H1 (cell line): ENCODE data around the gene RASGRP1. TPM values are rescaled to one million over a fixed set of nuclear protein-coding genes. Genes with fewer than 3 reads are reported as not detected.

Experiments used
- CTCF ChIA-PET: fragments of 300-600 bp; sonication (Branson Sonifier 250); formaldehyde crosslinking; loops from one replicate; lab custom pipeline; 2021; ENCODE audit not compliant: partially characterized antibody; lab: Charles Lee
- POLR2A ChIA-PET: fragments of 300-600 bp; sonication (Branson Sonifier 250); formaldehyde crosslinking; loops from one replicate; lab custom pipeline; 2021; ENCODE audit warnings: inconsistent platforms; ENCODE audit not compliant: partially characterized antibody; lab: Charles Lee
- DNase-seq, 2 experiments: peaks; one replicate each; pipeline versions ENCODE4 v3.0.0 to v3.0.0-alpha.2; 2010 to 2022; ENCODE audit warnings: low spot score in 2 of 2, low read depth in 1 of 2, mixed read lengths in 1 of 2
- FAIRE-seq: peaks from 2 replicates; lab custom pipeline; 2011; peaks lifted over from hg19 to GRCh38; lab: Jason Lieb, UNC
- H2AFZ ChIP-seq: 2 replicates; pipeline ENCODE4 v1.8.1; 2012; ENCODE audit warnings: low read length, inconsistent platforms
- H2AK5ac ChIP-seq: 2 replicates; pipeline ENCODE4 v1.6.1; 2013; ENCODE audit warnings: low read depth, low read length
- H2BK120ac ChIP-seq: replicated peaks from 2 replicates; pipeline ENCODE3; 2013; ENCODE audit warnings: low read depth, low read length, inconsistent platforms
- H2BK12ac ChIP-seq: 2 replicates; pipeline ENCODE4 v1.6.1; 2013; ENCODE audit warnings: low read depth, low read length
- H2BK15ac ChIP-seq: 2 replicates; pipeline ENCODE4 v1.6.1; 2013; ENCODE audit warnings: low read length
- H2BK20ac ChIP-seq: 2 replicates; pipeline ENCODE4 v1.6.1; 2013; ENCODE audit warnings: low read length
- H2BK5ac ChIP-seq: 2 replicates; pipeline ENCODE4 v1.6.1; 2013; ENCODE audit warnings: low read depth, low read length
- H3K14ac ChIP-seq: 2 replicates; pipeline ENCODE4 v1.6.1; 2013; ENCODE audit warnings: inconsistent platforms; ENCODE audit not compliant: insufficient read length
- H3K18ac ChIP-seq: 2 replicates; pipeline ENCODE4 v1.6.1; 2013; ENCODE audit warnings: low read length; ENCODE audit errors: extremely low read depth
- H3K23ac ChIP-seq: 2 replicates; pipeline ENCODE4 v1.6.1; 2013; ENCODE audit warnings: inconsistent platforms; ENCODE audit not compliant: insufficient read length
- H3K23me2 ChIP-seq: 2 replicates; pipeline ENCODE4 v1.6.1; 2013; ENCODE audit warnings: low read depth, low read length
- H3K27ac ChIP-seq: 2 replicates; pipeline ENCODE4 v1.6.1; 2011; ENCODE audit warnings: low read depth, low read length, inconsistent platforms
- H3K27me3 ChIP-seq, 4 experiments: replicated peaks in 1 of 4; 1 replicate in 1 of 4; 2 replicates in 3 of 4; pipeline versions ENCODE4 v1.6.1 to v1.8.1; 2011 to 2013; ENCODE audit warnings: low read length in 3 of 4, mild to moderate bottlenecking in 3 of 4, inconsistent platforms in 2 of 4, mixed read lengths in 2 of 4, moderate library complexity in 1 of 4; ENCODE audit not compliant: control insufficient read depth in 3 of 4, insufficient read depth in 3 of 4; ENCODE audit errors: extremely low read depth in 1 of 4
- H3K36me3 ChIP-seq, 4 experiments: 2 replicates each; pipeline versions ENCODE4 v1.6.1 to v1.8.1; 2011 to 2013; ENCODE audit warnings: mild to moderate bottlenecking in 4 of 4, low read length in 3 of 4, moderate library complexity in 2 of 4, control low read depth in 1 of 4, inconsistent platforms in 1 of 4; ENCODE audit not compliant: insufficient read depth in 4 of 4, control insufficient read depth in 2 of 4
- H3K4ac ChIP-seq: replicated peaks from 2 replicates; pipeline ENCODE3; 2013; ENCODE audit warnings: low read length, low read depth, mixed read lengths, inconsistent platforms; ENCODE audit not compliant: insufficient read length
- H3K4me1 ChIP-seq, 4 experiments: replicated peaks in 1 of 4; 1 replicate in 1 of 4; 2 replicates in 3 of 4; pipeline versions ENCODE4 v1.6.1 to v1.8.1; 2011 to 2013; ENCODE audit warnings: low read length in 3 of 4, inconsistent platforms in 2 of 4, mixed read lengths in 1 of 4; ENCODE audit not compliant: insufficient read depth in 4 of 4, control insufficient read depth in 3 of 4
- H3K4me2 ChIP-seq, 2 experiments: 2 replicates each; pipeline versions ENCODE4 v1.6.1 to v1.8.1; 2011 to 2013; ENCODE audit warnings: low read depth in 2 of 2, low read length in 2 of 2, control low read depth in 1 of 2, inconsistent platforms in 1 of 2, mild to moderate bottlenecking in 1 of 2; ENCODE audit not compliant: insufficient read depth in 1 of 2
- H3K4me3 ChIP-seq, 4 experiments: fragments of 200-600, 300-600 bp in 1 of 4; sonication (generic), shearing (Covaris generic), sonication (Bioruptor Twin) in 1 of 4; 2 replicates each; pipeline versions ENCODE4 v1.5.1 to v1.8.1; 2011 to 2016; ENCODE audit warnings: low read length in 4 of 4, low read depth in 3 of 4, control low read depth in 2 of 4, inconsistent platforms in 2 of 4, mild to moderate bottlenecking in 2 of 4, mixed read lengths in 1 of 4, moderate library complexity in 1 of 4; ENCODE audit not compliant: insufficient read depth in 2 of 4; ENCODE audit errors: extremely low read depth in 1 of 4
- H3K56ac ChIP-seq: replicated peaks from 2 replicates; pipeline ENCODE3; 2013; ENCODE audit warnings: low read depth, mild to moderate bottlenecking, mixed read lengths, low read length, inconsistent platforms; ENCODE audit not compliant: insufficient read length
- H3K79me1 ChIP-seq: 2 replicates; pipeline ENCODE4 v1.6.1; 2013; ENCODE audit warnings: low read depth, low read length, control low read depth
- H3K79me2 ChIP-seq, 2 experiments: 2 replicates each; pipeline versions ENCODE4 v1.6.1 to v1.8.1; 2012 to 2013; ENCODE audit warnings: low read length in 2 of 2, mild to moderate bottlenecking in 2 of 2, inconsistent platforms in 1 of 2; ENCODE audit not compliant: insufficient read depth in 2 of 2, control insufficient read depth in 1 of 2
- H3K9ac ChIP-seq, 4 experiments: replicated peaks in 1 of 4; 1 replicate in 1 of 4; 2 replicates in 3 of 4; pipeline versions ENCODE4 v1.6.1 to v1.8.1; 2011 to 2013; ENCODE audit warnings: low read depth in 3 of 4, low read length in 3 of 4, control low read depth in 2 of 4, mild to moderate bottlenecking in 2 of 4, moderate library complexity in 2 of 4, inconsistent platforms in 1 of 4; ENCODE audit errors: extremely low read depth in 1 of 4
- H3K9me3 ChIP-seq, 2 experiments: 2 replicates each; pipeline versions ENCODE4 v1.6.1 to v1.8.1; 2012 to 2013; ENCODE audit warnings: mild to moderate bottlenecking in 2 of 2, moderate library complexity in 2 of 2, control low read depth in 1 of 2, inconsistent platforms in 1 of 2, low read depth in 1 of 2, low read length in 1 of 2, mixed read lengths in 1 of 2; ENCODE audit not compliant: insufficient read depth in 2 of 2
- H4K20me1 ChIP-seq, 2 experiments: replicated peaks in 1 of 2; 2 replicates each; pipeline versions ENCODE3 to v1.8.1; 2011 to 2013; ENCODE audit warnings: inconsistent platforms in 2 of 2, low read length in 2 of 2, mild to moderate bottlenecking in 1 of 2; ENCODE audit not compliant: insufficient read depth in 2 of 2, control insufficient read depth in 1 of 2
- H4K5ac ChIP-seq: 2 replicates; pipeline ENCODE4 v1.6.1; 2013; ENCODE audit warnings: low read length, low read depth, mixed read lengths, inconsistent platforms; ENCODE audit not compliant: insufficient read length
- H4K8ac ChIP-seq: 2 replicates; pipeline ENCODE4 v1.8.0; 2013; ENCODE audit warnings: mild to moderate bottlenecking, moderate library complexity, low read length, inconsistent platforms; ENCODE audit not compliant: insufficient read depth; ENCODE audit errors: extremely low read depth
- H4K91ac ChIP-seq: replicated peaks from 2 replicates; pipeline ENCODE3; 2013; ENCODE audit warnings: low read length, mixed read lengths, inconsistent platforms; ENCODE audit not compliant: insufficient read length
- CTCF ChIP-seq, 3 experiments: IDR thresholded peaks; 1 replicate in 2 of 3; 2 replicates in 1 of 3; pipeline versions ENCODE4 v1.5.1 to v1.6.1; 2011; ENCODE audit warnings: low read length in 3 of 3, mild to moderate bottlenecking in 3 of 3, inconsistent platforms in 2 of 3, low read depth in 1 of 3, moderate library complexity in 1 of 3; ENCODE audit not compliant: insufficient read depth in 1 of 3; ENCODE audit errors: control extremely low read depth in 1 of 3
- NANOG ChIP-seq: IDR thresholded peaks from 2 replicates; pipeline ENCODE4 v1.6.1; 2011; ENCODE audit warnings: low read length, low read depth, mild to moderate bottlenecking, inconsistent platforms; ENCODE audit not compliant: insufficient read depth, poor library complexity, severe bottlenecking
- RAD21 ChIP-seq, 2 experiments: IDR thresholded peaks in 1 of 2; conservative IDR thresholded peaks in 1 of 2; 2 replicates each; pipeline ENCODE4 v1.6.1; 2011; ENCODE audit warnings: low read depth in 2 of 2, low read length in 2 of 2, improper control_type of control experiment in 1 of 2, inconsistent platforms in 1 of 2, mild to moderate bottlenecking in 1 of 2, moderate library complexity in 1 of 2
- WGBS, 2 experiments: shearing (Covaris generic) in 1 of 2; methylation state at CpG; one replicate each; pipeline versions ENCODE4 v1.1.6 to v1.1.7; 2013 to 2015; ENCODE audit warnings: low lambda C conversion rate in 2 of 2, mixed read lengths in 2 of 2, inconsistent platforms in 1 of 2, low coverage in 1 of 2, missing lambda C conversion rate in 1 of 2; ENCODE audit not compliant: insufficient replicate concordance in 2 of 2, insufficient coverage in 1 of 2, insufficient read length in 1 of 2; ENCODE audit errors: extremely low coverage in 1 of 2, missing lambda C conversion rate in 1 of 2; 5-methylcytosine and 5-hydroxymethylcytosine counted together
- polyA plus RNA-seq, 7 experiments: library from polyadenylated mRNA; depleted of rRNA in 3 of 7; stranded (reverse) in 5 of 7; unstranded in 2 of 7; fragments of >200 nt in 5 of 7; fragments of 200-250 nt in 2 of 7; gene quantifications; 1 replicate in 5 of 7; 2 replicates in 1 of 7; 4 replicates in 1 of 7; pipeline versions ENCODE4 v1.2.1 to v1.2.3, GENCODE V29; 2011 to 2013; ENCODE audit warnings: missing spikeins in 2 of 7, mixed read lengths in 2 of 7
- total RNA-seq: library from RNA; stranded (reverse); fragmentation: NEBNext Ultra II Directional; extraction: Animal tissue kit (Norgen Biotek cat#: 25700); gene quantifications from 2 replicates; pipeline ENCODE4 v1.2.1, GENCODE V29; 2021

Gene RASGRP1
- total and polyA plus RNA-seq, 2 of the 8 experiments (the other 6 are each of a cell fraction or from before 2014, with no cell fraction given), result 1.1 to 2.1 TPM

- Histone ChIP-seq H3K79me2 (no peaks in the 10 kb centered on the region), H3K4ac (no peak overlapping the region), H2BK120ac (no peak overlapping the region)
- peak in 1 of 2 experiments; percentile 26; a peak in 1 of 4 replicates for TF ChIP-seq RAD21 (IDR thresholded peaks at IDR 0.05 in 1 of 2, conservative IDR thresholded peaks at IDR 0.05 in 1 of 2; ENCODE audit: low read depth in 2 of 2, low read length in 2 of 2)
- TF ChIP-seq CTCF (IDR thresholded peaks at IDR 0.05; ENCODE audit: control extremely low read depth in 1 of 3, insufficient read depth in 1 of 3, low read depth in 1 of 3, low read length in 3 of 3), result peak in 2 of 3 experiments; percentile 21 to 29; a peak in 2 of 4 replicates
- no peak for TF ChIP-seq NANOG
- TF ChIP-seq, all 59 proteins: peak for 2
- H2AK5ac ChIP-seq, result no peak overlapping the region
- no peak for DNase-seq
- H4K8ac ChIP-seq, result no peak overlapping the region
- no peak overlapping the region for H2BK5ac ChIP-seq
- H2BK15ac ChIP-seq, result no peak overlapping the region
- no peak overlapping the region for H2BK20ac ChIP-seq
- no peaks in the 10 kb centered on the region for H3K9me3 ChIP-seq
- H2AFZ ChIP-seq, result no peak overlapping the region
- FAIRE-seq, result no peak
- no peaks in the 10 kb centered on the region for H3K79me1 ChIP-seq
- WGBS, 2 experiments, result 96% methylated on average over 1 of the region's 1 CpG; no CpG with 5 or more reads in 1 of the 2 experiments
- no peak overlapping the region for H3K4me2 ChIP-seq
- no peak overlapping the region for H3K18ac ChIP-seq
- no peaks in the 10 kb centered on the region for H3K36me3 ChIP-seq
- H4K91ac ChIP-seq, result no peak overlapping the region
- ChIA-PET CTCF (interaction anchor here (1.0 kb wide), 1 partner anchor 11 kb away, joined by 4 read pairs; no protein-coding TSS in a partner anchor), POLR2A (no interaction called here)
- H2BK12ac ChIP-seq, result no peak overlapping the region
- no peak overlapping the region for H3K27ac ChIP-seq
- no peak overlapping the region for H3K4me3 ChIP-seq
- H3K27me3 ChIP-seq, result no peaks in the 10 kb centered on the region
- no peak overlapping the region for H3K23ac ChIP-seq
- no peaks in the 10 kb centered on the region for H3K4me1 ChIP-seq
- H4K5ac ChIP-seq, result no peak overlapping the region
- H3K14ac ChIP-seq, result no peak overlapping the region
- H3K9ac ChIP-seq, result no peak overlapping the region
- H4K20me1 ChIP-seq, result no peaks in the 10 kb centered on the region
- H3K56ac ChIP-seq, result no peak overlapping the region
- H3K23me2 ChIP-seq, result no peaks in the 10 kb centered on the region
These were observed 68.5 kb downstream of the RASGRP1 start for GRCh38 chr15:38496151-38496550.
